ENCODE results near the gene CUEDC2.

Gene CUEDC2

DNA sequence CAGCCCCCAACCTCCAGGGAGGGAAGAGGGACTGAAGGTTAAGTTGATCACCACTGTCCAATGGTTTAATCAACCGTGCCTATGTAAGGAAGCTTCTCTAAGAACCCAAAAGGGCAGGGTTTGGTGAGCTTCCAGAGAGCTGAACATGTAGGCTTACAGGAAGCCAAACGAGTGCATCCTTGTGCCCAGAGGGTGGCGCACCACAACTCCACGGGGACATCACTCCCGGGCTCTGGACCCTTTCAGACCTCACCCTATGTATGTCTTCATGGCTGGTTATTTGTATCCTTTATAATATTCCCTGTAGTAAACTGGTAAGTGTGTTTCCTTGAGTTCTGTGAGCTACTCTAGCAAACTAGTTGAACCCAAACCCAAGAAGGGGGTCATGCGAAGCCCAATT is 48.3 kb downstream of the CUEDC2 start:
- peaks cover 6% of the 10 kb centered on the region for H3K4me1 Mint-ChIP-seq
- no peak overlapping the region for H3K4me3 Mint-ChIP-seq
- peak overlapping the region in 1 of 3 experiments; percentile 2 for H3K27ac Mint-ChIP-seq
- no peaks in the 10 kb centered on the region for H3K9me3 Mint-ChIP-seq
- peaks cover 29% of the 10 kb centered on the region for H3K36me3 Mint-ChIP-seq (ENCODE audit: low read depth)
- H3K27me3 Mint-ChIP-seq (ENCODE audit: low read depth) = peaks cover 3% of the 10 kb centered on the region
- TF ChIP-seq, protein P1, sequence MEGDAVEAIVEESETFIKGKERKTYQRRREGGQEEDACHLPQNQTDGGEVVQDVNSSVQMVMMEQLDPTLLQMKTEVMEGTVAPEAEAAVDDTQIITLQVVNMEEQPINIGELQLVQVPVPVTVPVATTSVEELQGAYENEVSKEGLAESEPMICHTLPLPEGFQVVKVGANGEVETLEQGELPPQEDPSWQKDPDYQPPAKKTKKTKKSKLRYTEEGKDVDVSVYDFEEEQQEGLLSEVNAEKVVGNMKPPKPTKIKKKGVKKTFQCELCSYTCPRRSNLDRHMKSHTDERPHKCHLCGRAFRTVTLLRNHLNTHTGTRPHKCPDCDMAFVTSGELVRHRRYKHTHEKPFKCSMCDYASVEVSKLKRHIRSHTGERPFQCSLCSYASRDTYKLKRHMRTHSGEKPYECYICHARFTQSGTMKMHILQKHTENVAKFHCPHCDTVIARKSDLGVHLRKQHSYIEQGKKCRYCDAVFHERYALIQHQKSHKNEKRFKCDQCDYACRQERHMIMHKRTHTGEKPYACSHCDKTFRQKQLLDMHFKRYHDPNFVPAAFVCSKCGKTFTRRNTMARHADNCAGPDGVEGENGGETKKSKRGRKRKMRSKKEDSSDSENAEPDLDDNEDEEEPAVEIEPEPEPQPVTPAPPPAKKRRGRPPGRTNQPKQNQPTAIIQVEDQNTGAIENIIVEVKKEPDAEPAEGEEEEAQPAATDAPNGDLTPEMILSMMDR (IDR thresholded peaks at IDR 0.05; ENCODE audit: unreplicated experiment in 3 of 3) = peak in 1 of 3 experiments; percentile 21

DNA sequence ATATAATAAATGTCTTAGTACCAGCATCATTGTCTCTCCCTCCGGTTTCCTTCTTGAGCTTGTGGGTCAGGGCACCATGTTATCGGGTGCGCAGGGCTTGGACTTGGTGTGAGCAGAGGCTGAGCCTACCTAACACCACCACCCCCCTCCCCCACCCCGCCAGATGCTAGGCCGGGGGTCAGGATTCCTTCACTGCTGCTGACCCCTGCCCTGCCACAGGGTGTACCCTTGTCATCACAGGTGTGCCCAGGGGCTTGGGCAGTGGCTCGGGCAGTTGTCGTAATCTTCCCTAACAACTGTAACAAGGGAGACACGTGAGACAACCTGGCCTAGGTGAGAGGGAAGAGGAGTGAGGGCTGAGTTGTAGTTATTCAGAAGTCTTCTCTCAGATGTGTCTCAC is 49.5 kb downstream of the CUEDC2 start:
- Mint-ChIP-seq H3K27me3 (ENCODE audit: low read depth) (no peaks in the 10 kb centered on the region), H3K36me3 (ENCODE audit: low read depth) (peaks cover 31% of the 10 kb centered on the region), H3K27ac (no peak overlapping the region), H3K4me1 (peaks cover 6% of the 10 kb centered on the region), H3K4me3 (no peak overlapping the region), H3K9me3 (no peaks in the 10 kb centered on the region)
- TF ChIP-seq, protein P1 (IDR thresholded peaks at IDR 0.05; ENCODE audit: unreplicated experiment in 3 of 3) = no peak

DNA sequence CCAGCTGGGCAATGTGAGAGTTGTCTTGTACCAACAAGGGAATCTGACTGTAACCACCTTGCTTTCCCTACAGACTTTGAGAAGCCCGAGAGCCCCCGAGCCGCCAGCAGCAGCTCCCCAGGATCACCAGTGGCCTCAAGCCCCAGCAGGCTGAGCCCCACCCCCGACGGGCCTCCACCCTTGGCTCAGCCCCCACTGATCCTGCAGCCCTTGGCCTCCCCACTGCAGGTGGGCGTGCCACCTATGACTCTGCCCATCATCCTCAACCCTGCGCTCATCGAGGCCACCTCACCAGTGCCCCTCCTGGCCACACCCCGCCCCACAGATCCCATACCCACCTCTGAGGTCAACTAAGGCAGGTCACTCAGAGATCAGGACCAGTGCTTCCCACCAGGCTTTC is 50.4 kb downstream of the CUEDC2 start:
- TF ChIP-seq, protein P1 (IDR thresholded peaks at IDR 0.05; ENCODE audit: unreplicated experiment in 3 of 3) = no peak
- peaks cover 6% of the 10 kb centered on the region for H3K4me1 Mint-ChIP-seq
- H3K27ac Mint-ChIP-seq = no peak overlapping the region
- peaks cover 31% of the 10 kb centered on the region for H3K36me3 Mint-ChIP-seq (ENCODE audit: low read depth)
- H3K27me3 Mint-ChIP-seq (ENCODE audit: low read depth) = no peaks in the 10 kb centered on the region
- H3K4me3 Mint-ChIP-seq = no peak overlapping the region
- no peaks in the 10 kb centered on the region for H3K9me3 Mint-ChIP-seq

DNA sequence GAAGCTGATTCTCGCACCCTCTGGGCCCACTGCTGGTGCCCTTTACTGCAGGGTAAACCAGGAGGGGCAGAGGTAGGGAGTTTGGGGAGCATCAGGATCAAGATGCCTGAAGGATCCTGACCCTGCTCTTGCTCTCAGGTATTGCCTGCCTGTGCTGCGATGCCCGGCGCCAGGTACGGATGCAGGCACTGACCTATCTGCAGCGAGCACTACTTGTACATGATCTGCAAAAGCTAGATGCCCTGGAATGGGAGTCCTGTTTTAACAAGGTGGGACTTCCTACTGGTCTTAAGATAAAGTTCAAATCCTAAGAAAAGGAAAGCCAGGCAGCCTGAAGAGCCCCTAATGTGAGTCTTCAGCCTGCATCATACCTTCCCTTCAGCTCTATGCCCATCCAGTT is 53.0 kb downstream of the CUEDC2 start:
- H3K36me3 Mint-ChIP-seq (ENCODE audit: low read depth) = peaks cover 45% of the 10 kb centered on the region
- H3K4me1 Mint-ChIP-seq = no peaks in the 10 kb centered on the region
- H3K9me3 Mint-ChIP-seq = no peaks in the 10 kb centered on the region
- TF ChIP-seq, protein P1 (IDR thresholded peaks at IDR 0.05; ENCODE audit: unreplicated experiment in 3 of 3) = no peak
- no peaks in the 10 kb centered on the region for H3K27me3 Mint-ChIP-seq (ENCODE audit: low read depth)
- H3K27ac Mint-ChIP-seq = no peak overlapping the region
- no peak overlapping the region for H3K4me3 Mint-ChIP-seq

DNA sequence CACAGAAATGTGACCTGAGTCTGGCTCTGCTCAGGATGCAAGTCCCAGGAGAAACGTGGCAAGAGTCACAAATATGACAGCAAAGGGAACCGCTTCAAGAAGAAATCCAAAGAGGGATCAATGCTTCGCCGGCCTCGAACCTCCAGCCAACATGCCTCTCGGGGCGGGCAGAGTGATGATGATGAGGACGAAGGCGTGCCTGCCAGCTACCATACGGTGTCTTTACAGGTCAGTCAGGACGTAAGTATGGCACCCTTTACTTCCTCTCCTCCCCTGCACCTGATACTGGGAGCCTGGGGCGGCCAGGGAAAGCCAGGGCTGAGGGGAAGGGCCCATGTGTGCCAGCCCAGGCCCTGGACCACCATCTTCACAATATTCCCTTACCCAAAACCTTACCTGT is 55.5 kb downstream of the CUEDC2 start:
- no peaks in the 10 kb centered on the region for H3K4me1 Mint-ChIP-seq
- TF ChIP-seq, protein P1 (IDR thresholded peaks at IDR 0.05; ENCODE audit: unreplicated experiment in 3 of 3) = no peak
- H3K27me3 Mint-ChIP-seq (ENCODE audit: low read depth) = no peaks in the 10 kb centered on the region
- no peaks in the 10 kb centered on the region for H3K9me3 Mint-ChIP-seq
- no peak overlapping the region for H3K27ac Mint-ChIP-seq
- peaks cover 63% of the 10 kb centered on the region for H3K36me3 Mint-ChIP-seq (ENCODE audit: low read depth)
- no peak overlapping the region for H3K4me3 Mint-ChIP-seq

DNA sequence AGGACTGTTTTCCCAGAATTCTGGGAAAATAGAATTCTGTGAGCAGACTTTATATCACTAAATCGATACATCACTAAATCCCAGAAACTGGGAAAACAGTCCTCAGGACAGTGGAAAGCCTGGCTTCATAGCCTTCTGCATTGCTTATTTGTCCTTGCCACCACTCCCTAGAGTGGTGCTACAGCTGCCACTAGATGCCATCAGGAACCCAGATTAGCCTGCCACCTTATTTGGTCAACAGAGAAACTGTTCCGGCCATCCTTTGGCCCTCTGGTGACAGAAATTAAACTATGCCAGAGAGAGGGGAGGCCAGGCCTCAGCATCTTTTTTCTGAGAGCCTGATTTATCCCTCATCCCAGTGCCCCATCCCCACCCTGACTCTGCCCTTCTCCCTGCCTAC is 56.5 kb downstream of the CUEDC2 start:
- Mint-ChIP-seq H3K9me3 (no peaks in the 10 kb centered on the region), H3K36me3 (ENCODE audit: low read depth) (peaks cover 63% of the 10 kb centered on the region), H3K27ac (no peak overlapping the region), H3K4me1 (no peaks in the 10 kb centered on the region), H3K4me3 (no peak overlapping the region), H3K27me3 (ENCODE audit: low read depth) (no peaks in the 10 kb centered on the region)
- TF ChIP-seq, protein P1 (IDR thresholded peaks at IDR 0.05; ENCODE audit: unreplicated experiment in 3 of 3) = no peak

Measured in nephron (organoid).